GM20431 (cell line): Measurements from ENCODE around the gene SYN1.
"Not testable (repeated sequence)": the region's sequence is repeated elsewhere in the genome, so short reads cannot be mapped to it uniquely, and the experiment has no call there.

Source experiments
- in situ Hi-C: fragments of 300-500 bp; cut with MseI, MboI; formaldehyde crosslinking; loops from one replicate; pipeline ENCODE4 v1.15.0; 2020; ENCODE audit warnings: low sequenced_read_pairs; ENCODE audit not compliant: unreplicated experiment

The SYN1 gene

GRCh38 chrX:47603125-47603524, 16.5 kb downstream of the SYN1 start:
- in situ Hi-C loops: not testable (repeated sequence)

DNA sequence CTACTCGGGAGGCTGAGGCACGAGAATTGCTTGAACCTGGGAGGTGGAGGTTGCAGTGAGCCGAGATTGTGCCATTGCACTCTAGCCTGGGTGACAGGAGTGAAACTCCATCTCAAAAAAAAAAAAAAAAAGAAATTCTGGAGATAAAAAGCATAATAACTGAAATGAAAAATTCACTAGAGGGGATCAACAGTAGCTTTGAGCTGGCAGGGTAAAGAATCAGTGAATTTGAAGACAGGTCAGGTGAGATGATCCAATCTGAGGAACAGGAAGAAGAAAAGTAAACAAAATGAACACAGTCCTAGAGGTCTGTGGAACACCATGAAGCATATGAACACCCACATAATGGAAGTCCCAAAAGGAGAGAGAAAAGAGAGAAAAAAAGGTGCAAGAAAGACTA, 22.4 kb downstream of the SYN1 start:
- in situ Hi-C loops: no loop called here

GRCh38 chrX:47596256-47596655, 23.4 kb downstream of the SYN1 start:
- in situ Hi-C loops: no loop called here

DNA sequence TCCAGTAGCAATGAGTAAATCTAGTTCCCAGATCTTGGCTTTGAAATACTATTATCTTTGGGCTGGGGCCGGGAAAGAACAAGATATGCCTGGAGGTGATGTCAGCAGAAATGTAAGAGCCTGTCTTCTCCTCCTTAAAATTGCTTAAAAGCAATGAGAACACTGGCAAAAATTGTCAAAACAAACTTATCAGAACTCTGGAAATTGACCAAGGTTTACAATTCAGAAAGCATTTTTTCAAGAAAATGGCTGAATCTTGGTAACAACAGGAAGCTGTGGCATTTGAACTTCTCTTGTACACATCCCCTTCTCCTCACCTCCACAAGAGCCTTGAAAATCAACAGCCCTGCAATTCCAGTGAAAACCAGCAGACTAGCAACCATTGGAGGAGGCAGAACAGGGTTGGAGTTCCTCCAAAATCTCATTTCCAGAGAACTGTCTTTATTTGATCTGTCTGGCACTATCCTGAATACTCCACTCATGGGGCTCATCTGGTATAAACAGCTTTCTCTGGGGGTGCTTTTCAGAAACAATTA, 23.9 kb downstream of the SYN1 start:
- in situ Hi-C loops: no loop called here

DNA sequence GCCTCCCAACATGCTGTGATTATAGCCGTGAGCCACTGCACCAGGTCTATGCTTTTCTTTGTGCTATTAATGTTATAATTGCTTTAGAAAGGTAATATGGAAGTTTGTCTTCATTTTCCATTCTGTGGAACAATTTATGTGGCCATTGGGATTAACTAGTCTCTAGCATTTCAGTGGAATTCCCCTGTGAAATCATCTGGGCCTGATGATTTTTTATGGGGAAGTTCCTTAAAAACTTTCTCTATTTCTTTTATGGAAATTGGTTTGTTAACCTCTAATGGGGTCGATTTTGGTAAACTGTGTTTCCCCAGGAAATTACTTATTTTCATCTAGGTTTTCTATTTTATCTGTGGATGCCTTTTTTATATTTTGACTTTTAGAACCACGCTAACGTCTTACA, 26.1 kb downstream of the SYN1 start:
- in situ Hi-C loops: no loop called here

- in situ Hi-C loops: no loop called here
These were observed 28.7 kb downstream of the SYN1 start for GRCh38 chrX:47590984-47591383.

DNA sequence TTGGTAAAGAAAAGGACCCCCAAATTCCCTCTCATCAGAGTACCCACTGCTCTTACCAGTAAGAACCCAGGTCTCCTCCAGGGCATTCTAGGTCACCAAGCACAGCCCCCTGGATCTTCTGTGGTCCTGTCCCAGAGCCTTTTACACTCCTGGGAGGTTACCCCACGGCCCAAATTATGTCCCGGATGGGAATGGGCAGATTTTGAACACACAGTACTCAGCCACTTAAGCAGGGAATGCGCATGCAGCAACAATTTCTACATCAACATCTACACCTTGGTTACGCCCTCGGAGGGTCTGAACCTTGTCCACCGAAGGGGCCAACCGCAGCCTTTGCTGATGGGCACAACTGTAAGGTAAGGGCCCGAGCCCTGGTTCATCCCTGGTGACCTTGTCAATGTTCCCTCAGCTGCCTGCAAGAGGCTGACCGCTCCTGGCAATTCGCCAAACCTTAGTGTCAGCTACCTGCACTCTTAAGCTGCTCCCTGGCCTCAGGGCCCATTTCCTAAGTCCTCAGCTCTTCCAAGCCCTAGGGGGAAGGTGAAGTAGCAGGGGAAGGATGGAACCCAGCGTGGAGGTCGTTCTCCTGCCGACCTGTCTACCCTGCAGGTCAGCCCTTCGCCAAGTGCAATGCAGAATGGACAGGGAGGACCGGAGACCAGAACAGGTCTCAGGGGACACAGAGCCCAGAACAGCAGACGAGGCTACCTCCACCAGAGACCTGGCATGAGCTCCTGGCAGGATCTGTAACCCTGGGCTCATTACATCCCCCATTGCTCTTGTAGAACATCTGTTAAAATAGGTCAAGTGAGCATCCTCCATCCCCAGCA, 31.5 kb downstream of the SYN1 start:
- in situ Hi-C loops: no loop called here

DNA sequence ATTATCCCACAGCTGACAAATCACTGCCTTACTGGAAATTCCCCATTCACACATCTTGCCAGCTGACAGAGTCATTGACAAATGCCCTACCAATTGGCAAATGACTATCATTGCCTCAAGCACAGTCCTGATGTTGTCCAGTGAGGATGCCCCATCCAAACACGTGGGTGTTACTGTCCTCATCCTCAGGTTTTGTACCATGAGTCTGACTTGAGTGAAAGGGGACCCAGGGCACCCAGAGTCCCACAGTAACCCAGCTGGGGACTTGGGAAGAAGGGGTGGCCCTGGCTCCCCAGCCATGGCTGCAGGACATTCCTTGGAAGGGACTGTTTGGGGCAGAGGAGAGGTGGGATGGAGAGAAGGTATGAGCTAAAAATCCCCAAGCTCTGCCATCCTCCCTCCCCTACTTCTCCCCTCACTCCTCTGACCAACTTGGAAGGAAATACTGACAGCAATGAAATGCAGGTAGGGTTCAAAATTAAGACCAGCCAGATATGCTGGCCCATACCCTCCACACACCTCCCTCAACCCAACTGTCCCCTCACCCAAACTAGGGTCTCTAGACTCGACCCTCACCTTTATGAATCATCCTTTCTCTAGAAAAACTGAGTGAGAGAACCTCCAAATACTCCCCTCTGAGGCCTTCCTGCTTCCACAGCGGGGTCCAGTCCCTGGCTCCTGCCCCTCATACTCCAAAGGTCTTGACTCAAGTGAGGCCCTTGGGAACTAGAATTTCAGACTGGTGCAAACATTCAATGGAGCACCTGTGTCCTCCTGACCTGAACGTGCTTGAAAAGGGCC, 32.4 kb downstream of the SYN1 start:
- in situ Hi-C loops: no loop called here

DNA sequence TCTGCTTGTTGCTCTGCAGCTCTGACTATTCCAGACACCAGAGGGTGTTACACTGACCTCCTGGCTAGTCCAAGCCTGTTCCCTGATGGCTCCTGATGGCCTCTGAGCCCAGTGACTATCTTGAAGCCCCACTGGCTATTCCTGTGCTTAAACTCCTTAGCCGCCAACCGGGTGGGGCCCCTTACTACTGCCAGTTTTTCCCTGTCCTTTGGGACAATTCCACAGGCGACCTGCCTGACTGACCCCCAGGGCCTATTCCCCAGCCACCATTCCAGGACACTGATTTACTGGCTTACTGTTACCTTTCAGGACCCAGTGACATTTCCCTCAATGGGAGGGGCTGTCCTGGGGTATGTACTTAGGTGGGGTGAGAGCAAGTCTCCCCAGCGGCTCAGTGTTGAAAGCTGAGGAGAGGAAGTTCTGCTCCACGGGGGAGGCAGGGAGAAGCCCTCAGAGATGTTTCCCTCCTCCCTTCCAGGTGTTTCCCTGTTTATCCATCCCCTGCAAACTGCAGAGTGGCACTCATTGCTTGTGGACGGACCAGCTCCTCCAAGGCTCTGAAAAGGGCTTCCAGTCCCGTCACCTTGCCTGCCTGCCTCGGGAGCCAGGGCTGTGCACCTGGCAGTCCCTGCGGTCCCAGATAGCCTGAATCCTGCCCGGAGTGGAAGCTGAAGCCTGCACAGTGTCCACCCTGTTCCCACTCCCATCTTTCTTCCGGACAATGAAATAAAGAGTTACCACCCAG, 33.4 kb downstream of the SYN1 start:
- in situ Hi-C loops: no loop called here

DNA sequence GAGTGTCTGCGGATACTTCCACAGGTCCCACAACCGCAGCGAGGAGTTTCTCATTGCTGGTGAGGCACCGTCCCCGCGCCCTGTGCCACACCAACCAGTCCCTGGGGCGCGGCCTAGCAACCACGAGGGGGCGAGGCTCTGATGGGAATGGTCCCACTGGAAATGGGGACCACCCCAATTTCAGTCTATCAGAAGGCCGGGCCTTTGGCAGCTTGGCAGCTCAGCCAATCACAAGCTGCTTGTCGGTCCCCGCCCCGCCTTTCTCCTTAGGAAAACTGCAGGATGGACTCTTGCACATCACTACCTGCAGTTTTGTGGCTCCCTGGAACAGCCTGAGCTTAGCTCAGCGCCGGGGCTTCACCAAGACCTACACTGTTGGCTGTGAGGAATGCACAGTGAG, 34.4 kb downstream of the SYN1 start:
- in situ Hi-C loops: no loop called here

- in situ Hi-C loops: no loop called here
These were observed 34.9 kb downstream of the SYN1 start for GRCh38 chrX:47584714-47585113.

- in situ Hi-C loops: no loop called here
These were observed 36.3 kb downstream of the SYN1 start for GRCh38 chrX:47583240-47583861.

DNA sequence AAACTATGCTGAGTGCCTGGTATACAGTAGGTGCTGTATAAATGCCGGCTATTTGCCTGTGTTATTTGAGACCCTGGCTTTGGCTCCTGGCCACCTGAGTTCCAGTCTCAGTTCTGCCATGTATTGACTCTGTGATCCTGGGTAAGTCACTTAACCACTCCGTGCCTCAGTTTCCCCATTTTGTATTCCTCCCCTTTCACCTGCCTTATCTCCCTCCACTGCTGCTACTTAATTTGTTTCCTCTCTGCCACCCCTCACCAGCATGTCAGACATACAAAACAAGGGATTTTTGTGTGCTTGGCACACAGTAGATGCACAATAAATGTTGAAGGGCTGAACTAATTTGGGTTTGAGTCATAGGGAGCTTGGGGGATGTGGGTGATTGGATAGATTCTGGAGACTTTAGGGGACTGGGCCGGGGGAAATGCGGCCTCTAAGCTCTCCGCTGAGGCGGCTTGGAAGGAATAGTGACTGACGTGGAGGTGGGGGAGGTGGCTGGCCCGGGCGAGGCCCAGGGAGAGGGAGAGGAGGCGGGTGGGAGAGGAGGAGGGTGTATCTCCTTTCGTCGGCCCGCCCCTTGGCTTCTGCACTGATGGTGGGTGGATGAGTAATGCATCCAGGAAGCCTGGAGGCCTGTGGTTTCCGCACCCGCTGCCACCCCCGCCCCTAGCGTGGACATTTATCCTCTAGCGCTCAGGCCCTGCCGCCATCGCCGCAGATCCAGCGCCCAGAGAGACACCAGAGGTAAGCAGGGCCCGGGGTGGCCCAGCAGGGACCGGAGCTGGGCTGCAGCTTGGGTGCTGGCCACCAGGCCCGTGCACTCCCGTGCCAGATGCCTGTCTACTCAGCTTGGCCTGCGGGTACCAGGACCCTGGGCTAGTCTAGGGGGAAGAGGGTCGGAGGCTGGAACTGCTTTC, 37.7 kb downstream of the SYN1 start, which contains the start of gene TIMP1:
Gene TIMP1 (plus strand): TSS at position 706 of the 917 bp plus-strand sequence. CDS start 980 bp downstream, outside the sequence.
- in situ Hi-C loops: no loop called here

DNA sequence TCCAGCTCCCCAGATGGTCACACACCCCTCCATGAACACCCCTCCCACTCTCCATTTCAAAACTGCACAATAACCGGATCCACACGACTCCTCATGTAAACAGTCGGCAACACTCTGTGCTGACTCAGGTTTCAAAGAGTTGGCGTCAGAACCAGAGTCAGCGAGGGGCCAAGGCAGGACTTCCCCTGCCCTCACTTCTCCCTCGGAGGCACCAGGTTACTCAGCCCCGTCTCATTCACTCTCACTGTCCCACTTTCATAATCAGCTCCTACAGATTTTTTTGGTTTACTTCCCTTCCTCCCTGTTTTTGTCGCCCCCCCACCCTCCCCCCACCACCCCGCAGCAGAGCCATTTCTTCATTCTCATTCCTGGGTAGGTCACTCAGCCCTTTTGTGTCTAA, 40.1 kb downstream of the SYN1 start:
- in situ Hi-C loops: no loop called here

DNA sequence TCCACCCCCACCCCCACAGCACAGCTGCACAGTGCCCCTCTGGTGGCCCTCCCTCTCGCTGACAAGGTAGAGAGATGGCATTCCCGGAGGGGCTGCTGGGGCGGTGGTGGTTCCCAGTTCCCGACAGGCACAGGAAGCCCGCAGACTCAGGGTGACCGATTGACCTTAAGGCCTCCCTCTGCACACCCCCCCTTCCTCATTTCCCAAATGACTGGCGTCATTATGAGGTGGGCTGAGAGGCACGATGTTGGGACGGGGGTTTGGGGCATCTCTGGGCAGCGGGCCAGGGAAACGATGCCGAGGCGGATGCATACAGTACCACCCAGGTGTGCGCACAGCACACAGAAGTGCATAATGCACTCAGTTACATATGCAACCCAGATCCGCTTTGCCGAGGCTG, 41.0 kb downstream of the SYN1 start:
- in situ Hi-C loops: no loop called here

- in situ Hi-C loops: no loop called here
These were observed 41.8 kb downstream of the SYN1 start for GRCh38 chrX:47577901-47578300.

- in situ Hi-C loops: no loop called here
These were observed 42.2 kb downstream of the SYN1 start for GRCh38 chrX:47577424-47577823.

GRCh38 chrX:47576021-47576898, 43.4 kb downstream of the SYN1 start:
- in situ Hi-C loops: no loop called here
